ENCODE results near the gene ACSM3.

DNA sequence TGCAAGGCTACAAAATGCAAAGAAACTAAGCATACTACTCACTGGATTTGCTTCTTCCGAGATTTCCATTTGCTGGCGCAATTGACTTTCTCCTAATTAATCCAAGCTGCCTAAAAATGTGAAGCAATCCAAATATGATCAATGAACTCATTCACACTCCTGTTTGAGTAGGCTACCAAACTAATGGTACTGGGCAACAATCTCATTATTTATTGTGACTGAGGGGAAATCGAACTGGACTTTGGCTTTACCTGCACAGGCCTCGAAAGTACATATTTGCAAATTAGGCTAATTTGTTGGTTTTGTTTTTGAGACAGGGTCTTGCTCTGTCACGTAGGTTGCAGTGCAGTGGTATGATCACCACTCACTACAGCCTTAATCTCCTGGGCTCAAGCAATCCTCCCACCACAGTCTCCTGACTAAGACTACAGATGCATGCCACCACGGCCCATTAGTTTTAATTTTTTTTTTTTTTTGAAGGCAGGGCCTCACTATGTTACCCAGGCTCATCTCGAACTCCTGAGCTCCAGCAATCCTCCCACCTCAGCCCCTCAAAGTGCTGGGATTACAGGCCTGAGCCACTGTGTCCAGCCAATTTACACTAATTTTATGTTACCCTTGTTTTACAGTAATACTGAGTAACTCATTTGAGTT, 39.9 kb downstream of the ACSM3 start:
- TF ChIP-seq, protein P1, sequence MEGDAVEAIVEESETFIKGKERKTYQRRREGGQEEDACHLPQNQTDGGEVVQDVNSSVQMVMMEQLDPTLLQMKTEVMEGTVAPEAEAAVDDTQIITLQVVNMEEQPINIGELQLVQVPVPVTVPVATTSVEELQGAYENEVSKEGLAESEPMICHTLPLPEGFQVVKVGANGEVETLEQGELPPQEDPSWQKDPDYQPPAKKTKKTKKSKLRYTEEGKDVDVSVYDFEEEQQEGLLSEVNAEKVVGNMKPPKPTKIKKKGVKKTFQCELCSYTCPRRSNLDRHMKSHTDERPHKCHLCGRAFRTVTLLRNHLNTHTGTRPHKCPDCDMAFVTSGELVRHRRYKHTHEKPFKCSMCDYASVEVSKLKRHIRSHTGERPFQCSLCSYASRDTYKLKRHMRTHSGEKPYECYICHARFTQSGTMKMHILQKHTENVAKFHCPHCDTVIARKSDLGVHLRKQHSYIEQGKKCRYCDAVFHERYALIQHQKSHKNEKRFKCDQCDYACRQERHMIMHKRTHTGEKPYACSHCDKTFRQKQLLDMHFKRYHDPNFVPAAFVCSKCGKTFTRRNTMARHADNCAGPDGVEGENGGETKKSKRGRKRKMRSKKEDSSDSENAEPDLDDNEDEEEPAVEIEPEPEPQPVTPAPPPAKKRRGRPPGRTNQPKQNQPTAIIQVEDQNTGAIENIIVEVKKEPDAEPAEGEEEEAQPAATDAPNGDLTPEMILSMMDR (IDR thresholded peaks at IDR 0.05; ENCODE audit: low read depth, low read length), result no peak
- no peak for TF ChIP-seq EZH2phosphoT487 (IDR thresholded peaks at IDR 0.05; ENCODE audit: low read depth)
